Stomach smooth muscle (tissue), 2 donors: ENCODE data around the gene HS3ST1.

Experiments
- H3K27ac ChIP-seq: one replicate; pipeline ENCODE4 v1.7.0; 2013; ENCODE audit warnings: mild to moderate bottlenecking, low read length, inconsistent platforms
- H3K27me3 ChIP-seq, 2 donors: one replicate each; pipeline ENCODE4 v1.7.0; 2013; ENCODE audit warnings: low read length in 2 of 2; ENCODE audit not compliant: insufficient read depth in 2 of 2, control insufficient read depth in 1 of 2
- H3K36me3 ChIP-seq, 2 donors: one replicate each; pipeline ENCODE4 v1.7.0; 2013; ENCODE audit warnings: low read length in 2 of 2; ENCODE audit not compliant: control insufficient read depth in 2 of 2, insufficient read depth in 2 of 2
- H3K4me1 ChIP-seq: one replicate; pipeline ENCODE4 v1.7.0; 2013; ENCODE audit warnings: low read length; ENCODE audit not compliant: control insufficient read depth, insufficient read depth
- H3K4me3 ChIP-seq, 2 donors: one replicate each; pipeline ENCODE4 v1.7.0; 2013; ENCODE audit warnings: low read length in 2 of 2
- H3K9ac ChIP-seq, 2 donors: one replicate each; pipeline ENCODE4 v1.7.0; 2013; ENCODE audit warnings: low read length in 2 of 2, mild to moderate bottlenecking in 1 of 2
- H3K9me3 ChIP-seq, 2 donors: one replicate each; pipeline ENCODE4 v1.7.0; 2013; ENCODE audit warnings: low read length in 2 of 2; ENCODE audit not compliant: control insufficient read depth in 2 of 2
- donor health status: healthy.
- donor health status: Pancreatic carcinoma.

HS3ST1 gene

GRCh38 chr4:11428231-11428898, at the start of gene HS3ST1:
Gene HS3ST1 (minus strand): TSS chr4:11428894. CDS start chr4:11400005, 28,889 bp downstream.
- peak within 1 kb of the TSS; percentile 29 to 45 for H3K9ac ChIP-seq
- H3K9me3 ChIP-seq = no peaks in the 10 kb centered on the region
- H3K4me1 ChIP-seq = peaks cover 24% of the 10 kb centered on the region
- H3K27me3 ChIP-seq = peaks cover 0 to 8% of the 10 kb centered on the region in 2 donors
- no peak within 1 kb of the TSS for H3K27ac ChIP-seq
- no peaks in the 10 kb centered on the region for H3K36me3 ChIP-seq
- H3K4me3 ChIP-seq = peak within 1 kb of the TSS; percentile 86 to 89

- H3K27ac ChIP-seq = no peak overlapping the region
- no peak overlapping the region for H3K4me3 ChIP-seq
- no peaks in the 10 kb centered on the region for H3K27me3 ChIP-seq
- no peaks in the 10 kb centered on the region for H3K4me1 ChIP-seq
- H3K36me3 ChIP-seq = no peaks in the 10 kb centered on the region
- no peaks in the 10 kb centered on the region for H3K9me3 ChIP-seq
- H3K9ac ChIP-seq = no peak overlapping the region
These were observed 47.2 kb upstream of the HS3ST1 start for GRCh38 chr4:11475871-11476270.

GRCh38 chr4:11474146-11474545, 45.5 kb upstream of the HS3ST1 start:
- H3K4me3 ChIP-seq = no peak overlapping the region
- no peak overlapping the region for H3K27ac ChIP-seq
- H3K27me3 ChIP-seq = no peaks in the 10 kb centered on the region
- no peak overlapping the region for H3K9ac ChIP-seq
- H3K36me3 ChIP-seq = no peaks in the 10 kb centered on the region
- no peaks in the 10 kb centered on the region for H3K4me1 ChIP-seq
- H3K9me3 ChIP-seq = no peaks in the 10 kb centered on the region

- Histone ChIP-seq H3K27me3 (no peaks in the 10 kb centered on the region), H3K27ac (no peak overlapping the region), H3K4me3 (no peak overlapping the region), H3K36me3 (no peaks in the 10 kb centered on the region), H3K4me1 (no peaks in the 10 kb centered on the region), H3K9me3 (no peaks in the 10 kb centered on the region), H3K9ac (no peak overlapping the region)
These were observed 43.8 kb upstream of the HS3ST1 start for GRCh38 chr4:11472535-11472934.

GRCh38 chr4:11471618-11472017, 42.9 kb upstream of the HS3ST1 start:
- H3K4me1 ChIP-seq = no peaks in the 10 kb centered on the region
- no peaks in the 10 kb centered on the region for H3K27me3 ChIP-seq
- H3K4me3 ChIP-seq = no peak overlapping the region
- no peaks in the 10 kb centered on the region for H3K36me3 ChIP-seq
- H3K9me3 ChIP-seq = no peaks in the 10 kb centered on the region
- no peak overlapping the region for H3K9ac ChIP-seq
- H3K27ac ChIP-seq = no peak overlapping the region

GRCh38 chr4:11471046-11471441, 42.4 kb upstream of the HS3ST1 start:
- Histone ChIP-seq H3K9me3 (no peaks in the 10 kb centered on the region), H3K4me1 (no peaks in the 10 kb centered on the region), H3K9ac (no peak overlapping the region), H3K36me3 (no peaks in the 10 kb centered on the region), H3K27me3 (no peaks in the 10 kb centered on the region), H3K4me3 (no peak overlapping the region), H3K27ac (no peak overlapping the region)

GRCh38 chr4:11470438-11471045, 41.8 kb upstream of the HS3ST1 start:
- H3K9me3 ChIP-seq = no peaks in the 10 kb centered on the region
- no peak overlapping the region for H3K4me3 ChIP-seq
- H3K4me1 ChIP-seq = no peaks in the 10 kb centered on the region
- no peaks in the 10 kb centered on the region for H3K27me3 ChIP-seq
- no peak overlapping the region for H3K27ac ChIP-seq
- no peak overlapping the region for H3K9ac ChIP-seq
- no peaks in the 10 kb centered on the region for H3K36me3 ChIP-seq

- no peaks in the 10 kb centered on the region for H3K9me3 ChIP-seq
- no peaks in the 10 kb centered on the region for H3K36me3 ChIP-seq
- H3K27me3 ChIP-seq = no peaks in the 10 kb centered on the region
- H3K4me1 ChIP-seq = no peaks in the 10 kb centered on the region
- no peak overlapping the region for H3K4me3 ChIP-seq
- no peak overlapping the region for H3K9ac ChIP-seq
- no peak overlapping the region for H3K27ac ChIP-seq
These were observed 41.1 kb upstream of the HS3ST1 start for GRCh38 chr4:11469650-11470437.

GRCh38 chr4:11468901-11469300, 40.2 kb upstream of the HS3ST1 start:
- Histone ChIP-seq H3K36me3 (no peaks in the 10 kb centered on the region), H3K27ac (no peak overlapping the region), H3K4me1 (no peaks in the 10 kb centered on the region), H3K27me3 (no peaks in the 10 kb centered on the region), H3K9me3 (no peaks in the 10 kb centered on the region), H3K9ac (no peak overlapping the region), H3K4me3 (no peak overlapping the region)

- Histone ChIP-seq H3K27me3 (no peaks in the 10 kb centered on the region), H3K9ac (no peak overlapping the region), H3K4me1 (no peaks in the 10 kb centered on the region), H3K4me3 (no peak overlapping the region), H3K27ac (no peak overlapping the region), H3K9me3 (no peaks in the 10 kb centered on the region), H3K36me3 (no peaks in the 10 kb centered on the region)
These were observed 39.2 kb upstream of the HS3ST1 start for GRCh38 chr4:11467931-11468330.

GRCh38 chr4:11463707-11464106, 35.0 kb upstream of the HS3ST1 start:
- H3K4me1 ChIP-seq = no peaks in the 10 kb centered on the region
- no peaks in the 10 kb centered on the region for H3K36me3 ChIP-seq
- no peak overlapping the region for H3K9ac ChIP-seq
- peaks cover 0 to 6% of the 10 kb centered on the region in 2 donors for H3K9me3 ChIP-seq
- H3K27ac ChIP-seq = no peak overlapping the region
- H3K4me3 ChIP-seq = no peak overlapping the region
- H3K27me3 ChIP-seq = no peaks in the 10 kb centered on the region
